HepG2 (cell line): ENCODE results near the gene APOA1. TPM values are rescaled to one million over a fixed set of nuclear protein-coding genes. Genes with fewer than 3 reads are reported as not detected.

Experiments
- BATF2 ChIP-seq: sonication (generic); formaldehyde crosslinking; IDR thresholded peaks from 2 replicates; pipeline ENCODE4 v1.8.0; 2022; ENCODE audit warnings: mild to moderate bottlenecking, missing genetic modification reagents, moderate library complexity
- BCLAF1 ChIP-seq: fragments of 450-650 bp; IDR thresholded peaks from 2 replicates; pipeline ENCODE4 v1.6.1; 2017; ENCODE audit warnings: mild to moderate bottlenecking
- CBX5 ChIP-seq: sonication (generic); formaldehyde crosslinking; IDR thresholded peaks from 2 replicates; pipeline ENCODE4 v1.4.0; 2020; ENCODE audit warnings: missing genetic modification reagents, borderline replicate concordance
- CEBPG ChIP-seq: IDR thresholded peaks from 2 replicates; pipeline ENCODE4 v1.6.1; 2016
- EED ChIP-seq: sonication (generic); formaldehyde crosslinking; IDR thresholded peaks from 2 replicates; pipeline ENCODE4 v1.5.0; 2020; ENCODE audit warnings: mild to moderate bottlenecking, missing genetic modification reagents
- NFYC ChIP-seq: IDR thresholded peaks from 2 replicates; pipeline ENCODE4 v1.6.1; 2016; ENCODE audit warnings: missing genetic modification reagents, missing compliant biosample characterization
- RARG ChIP-seq: sonication (generic); formaldehyde crosslinking; IDR thresholded peaks from 2 replicates; pipeline ENCODE4 v1.4.0; 2020; ENCODE audit warnings: low read depth, mild to moderate bottlenecking, missing genetic modification reagents
- REST ChIP-seq, 2 experiments: IDR thresholded peaks; 2 replicates each; pipeline ENCODE4 v1.6.1; 2011 to 2012; ENCODE audit warnings: low read length in 2 of 2, borderline replicate concordance in 1 of 2, low read depth in 1 of 2, mild to moderate bottlenecking in 1 of 2, moderate library complexity in 1 of 2
- TEAD2 ChIP-seq: sonication (generic); formaldehyde crosslinking; IDR thresholded peaks from 2 replicates; pipeline ENCODE4 v1.9.0; 2021; ENCODE audit warnings: missing genetic modification reagents
- TIGD3 ChIP-seq: sonication (generic); formaldehyde crosslinking; IDR thresholded peaks from 2 replicates; pipeline ENCODE4 v1.5.1; 2020; ENCODE audit warnings: mild to moderate bottlenecking, missing genetic modification reagents, borderline replicate concordance
- U2AF1 ChIP-seq: fragments of 200-400 bp; formaldehyde crosslinking; optimal IDR thresholded peaks from 2 replicates; pipeline ENCODE3; 2017; ENCODE audit warnings: mild to moderate bottlenecking, low read depth, low read length
- ZBTB1 ChIP-seq: sonication (generic); formaldehyde crosslinking; IDR thresholded peaks from 2 replicates; pipeline ENCODE4 v1.4.0; 2020; ENCODE audit warnings: missing genetic modification reagents, borderline replicate concordance
- ZMAT5 ChIP-seq: sonication (generic); formaldehyde crosslinking; IDR thresholded peaks from 2 replicates; pipeline ENCODE4 v1.5.0; 2020; ENCODE audit warnings: mild to moderate bottlenecking, low read depth, missing genetic modification reagents, borderline replicate concordance
- ZNF18 ChIP-seq: sonication (generic); formaldehyde crosslinking; IDR thresholded peaks from 2 replicates; pipeline ENCODE4 v1.8.0; 2022; ENCODE audit warnings: mild to moderate bottlenecking, missing genetic modification reagents; ENCODE audit not compliant: insufficient replicate concordance
- ZNF367 ChIP-seq: sonication (generic); formaldehyde crosslinking; IDR thresholded peaks from 2 replicates; pipeline ENCODE4 v1.4.0; 2020; ENCODE audit warnings: missing genetic modification reagents, borderline replicate concordance
- ZNF761 ChIP-seq: sonication (generic); formaldehyde crosslinking; conservative IDR thresholded peaks from 2 replicates; pipeline ENCODE4 v1.4.0; 2020; ENCODE audit warnings: mild to moderate bottlenecking, missing genetic modification reagents
- ZSCAN12 ChIP-seq: sonication (generic); formaldehyde crosslinking; IDR thresholded peaks from 2 replicates; pipeline ENCODE4 v1.9.0; 2021; ENCODE audit warnings: mild to moderate bottlenecking, missing genetic modification reagents
- polyA plus RNA-seq, 8 experiments: library from polyadenylated mRNA; depleted of rRNA in 3 of 8; stranded (reverse) in 7 of 8; unstranded in 1 of 8; fragments of >200 nt; fragmentation: Illumina TruSeq in 4 of 8; extraction: Trizol in 4 of 8; gene quantifications; 2 replicates each; pipeline versions ENCODE4 v1.2.1 to v1.2.3, GENCODE V29; 2011 to 2016; ENCODE audit warnings: low read depth in 4 of 8, missing spikeins in 1 of 8, mixed read lengths in 1 of 8; ENCODE audit not compliant: insufficient read depth in 1 of 8
- total RNA-seq, 5 experiments: library from RNA; depleted of rRNA; stranded (reverse); fragments of >200 nt; fragmentation: Illumina TruSeq; extraction: Trizol; gene quantifications; 2 replicates each; pipeline ENCODE4 v1.2.3, GENCODE V29; 2016; ENCODE audit warnings: low read depth in 1 of 5

Gene APOA1
- total and polyA plus RNA-seq, 2 of the 13 experiments (the other 11 are each of a cell fraction or from before 2014, with no cell fraction given), result 1,973 to 5,485 TPM

- TF ChIP-seq ZNF761 (CRISPR knock-in tag) (peak; percentile 53; the same call in 1 of the 2 replicates), U2AF1 (peak; percentile 39), ZNF18 (no peak), CEBPG (peak; percentile 56; the same call in 1 of the 2 replicates), BATF2 (CRISPR knock-in tag) (no peak; the same call in 1 of the 2 replicates), ZNF367 (CRISPR knock-in tag) (no peak), TIGD3 (CRISPR knock-in tag) (0 out of 2 replicates have a peak, but pooled peaks have one; percentile 19), CBX5 (CRISPR knock-in tag) (peak; percentile 60; the same call in 1 of the 2 replicates), TEAD2 (CRISPR knock-in tag) (no peak), ZMAT5 (CRISPR knock-in tag) (no peak), ZBTB1 (CRISPR knock-in tag) (no peak), ZSCAN12 (CRISPR knock-in tag) (peak; percentile 86; the same call in 1 of the 2 replicates), BCLAF1 (no peak), EED (CRISPR knock-in tag) (no peak), NFYC (CRISPR knock-in tag) (0 out of 2 replicates have a peak, but pooled peaks have one; percentile 9), RARG (CRISPR knock-in tag) (no peak), REST (IDR thresholded peaks at IDR 0.05; ENCODE audit: borderline replicate concordance in 1 of 2, low read depth in 1 of 2, low read length in 2 of 2) (peak in 1 of 2 experiments; percentile 70; a peak in 2 of 4 replicates)
Measured at GRCh38 chr11:116837231-116838091, at the start of gene APOA1 (continued).
